Muscle of arm (tissue), 12 donors: Measurements from ENCODE around the gene HNRNPUL1. TPM values are rescaled to one million over a fixed set of nuclear protein-coding genes. Genes with fewer than 3 reads are reported as not detected.

Experiments used
- DNase-seq: peaks from one replicate; pipeline ENCODE4 v3.0.0-alpha.2; 2013
- polyA plus RNA-seq, 12 donors: library from polyadenylated mRNA; unstranded; fragments of 120-200 nt; gene quantifications; one replicate each; pipeline ENCODE4 v1.2.1, GENCODE V29; 2013; ENCODE audit not compliant: insufficient read length in 12 of 12

HNRNPUL1 gene
- polyA plus RNA-seq, 12 donors: 136 to 1,638 (median 158) TPM

DNA sequence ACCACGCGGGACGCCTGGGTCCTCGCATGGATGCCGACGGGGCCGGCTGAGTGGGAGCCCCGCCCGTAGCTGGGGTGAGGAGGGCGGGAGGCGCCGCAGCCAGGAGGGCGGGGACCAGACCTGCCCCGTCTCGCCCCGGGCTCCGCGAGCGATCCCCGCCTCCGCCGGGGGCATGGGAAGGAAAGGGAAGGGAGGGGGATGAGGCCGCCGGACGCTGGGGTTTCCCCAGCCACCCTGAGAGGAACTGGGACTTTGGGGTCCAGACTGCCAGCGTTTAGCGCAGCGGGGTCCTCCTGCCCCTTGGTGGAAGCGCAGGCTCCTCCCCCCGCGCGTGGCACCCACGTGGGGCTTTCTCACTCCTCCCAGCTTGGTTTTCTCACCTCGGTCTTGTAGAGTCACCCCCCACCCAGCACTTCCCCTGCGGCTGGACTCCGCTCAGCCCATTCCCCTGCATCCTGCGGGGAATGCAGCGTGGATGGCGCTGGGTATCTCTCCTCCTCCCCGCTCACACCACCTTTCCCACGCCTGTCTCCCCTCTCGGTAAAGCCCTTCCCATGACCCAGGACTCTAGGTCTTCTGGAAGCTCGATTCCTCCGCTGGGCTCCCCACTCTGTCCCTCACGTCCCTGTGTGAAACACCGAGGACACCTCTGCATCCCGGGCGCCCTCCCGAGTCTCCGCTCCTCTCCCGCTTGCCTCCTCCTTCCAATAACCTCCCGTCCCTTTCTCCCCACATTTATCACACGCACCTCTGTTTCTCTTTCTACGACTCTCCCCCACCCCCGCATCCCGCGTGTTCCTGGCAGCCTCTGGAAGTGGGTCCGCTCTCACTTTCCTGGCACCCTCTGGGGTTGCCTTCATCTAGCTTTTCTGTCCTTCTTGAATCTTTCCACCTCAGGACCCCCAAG lies 87.4 kb downstream of the HNRNPUL1 start:
- no peak for DNase-seq

DNA sequence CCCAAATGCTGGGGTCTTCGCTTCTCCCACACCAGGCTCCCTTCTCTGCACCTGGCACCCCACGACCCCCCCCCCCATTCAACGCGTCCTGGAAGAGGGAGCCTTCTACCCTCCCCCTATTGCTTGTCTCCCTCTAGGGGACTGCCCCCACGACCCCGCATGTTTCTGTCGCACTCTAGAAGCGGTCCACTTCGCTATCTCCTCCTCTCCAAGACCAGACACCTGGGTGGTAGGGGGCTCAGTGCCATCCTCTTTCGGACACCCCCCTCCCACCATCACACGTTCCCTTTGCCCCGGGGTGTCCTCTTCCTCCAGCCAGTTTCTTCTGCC lies 88.1 kb downstream of the HNRNPUL1 start:
- no peak for DNase-seq

- no peak for DNase-seq
Observed at GRCh38 chr19:41352609-41353465, 88.7 kb downstream of the HNRNPUL1 start.

GRCh38 chr19:41353466-41354342 lies 89.5 kb downstream of the HNRNPUL1 start, which contains the start of gene TGFB1:
Gene TGFB1, minus strand, starts transcription at chr19:41353922. Its CDS starts 878 bp downstream, at chr19:41353044.
- peak; percentile 76 for DNase-seq

GRCh38 chr19:41354343-41354953 lies 90.3 kb downstream of the HNRNPUL1 start:
- no peak for DNase-seq

- no peak for DNase-seq
Observed at GRCh38 chr19:41355035-41355434, 90.9 kb downstream of the HNRNPUL1 start.

DNA sequence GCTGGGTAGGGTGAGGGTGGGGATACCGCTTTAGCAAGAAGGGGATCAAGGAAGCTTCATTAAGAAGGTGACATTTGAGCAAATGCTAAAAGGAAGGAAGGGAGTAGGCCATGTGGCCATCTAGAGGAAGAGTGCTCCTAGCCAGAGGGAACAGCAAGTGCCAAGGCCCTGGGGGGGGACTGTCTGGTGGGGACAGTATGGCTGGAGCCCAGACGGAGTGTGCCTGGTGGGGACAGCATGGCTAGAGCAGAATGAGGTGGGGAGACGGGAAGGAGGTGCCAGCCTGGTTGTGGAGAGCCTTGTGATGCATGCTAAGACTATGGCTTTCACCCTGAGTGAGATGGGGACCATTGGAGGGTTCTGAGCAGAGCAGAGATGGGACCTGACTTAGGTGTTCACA lies 91.6 kb downstream of the HNRNPUL1 start:
- DNase-seq: no peak

GRCh38 chr19:41356984-41357739 lies 93.0 kb downstream of the HNRNPUL1 start:
- DNase-seq: no peak

Other genes starting within 250 kb of the HNRNPUL1 start
- not detected for gene CYP2A13, start 175.9 kb upstream of the HNRNPUL1 start, polyA plus RNA-seq
- under 1 TPM in 2 of 12 donors, not detected in 10; 0.22 to 0.32 TPM for gene CYP2F1, start 149.9 kb upstream of the HNRNPUL1 start, polyA plus RNA-seq
- 1 to 10 TPM in 3 of 12 donors, under 1 TPM in 7, not detected in 2; 0.20 to 6.2 (median 0.44) TPM for gene CYP2S1, start 71.2 kb upstream of the HNRNPUL1 start, polyA plus RNA-seq
- 100 to 1,000 TPM in 1 of 12 donors, 10 to 100 TPM in 11; 14.8 to 207 (median 28.6) TPM for gene AXL, start 45.1 kb upstream of the HNRNPUL1 start, polyA plus RNA-seq
- 10 to 100 TPM in 11 of 12 donors, not detected in 1; 29.3 to 58.0 (median 34.4) TPM for gene CCDC97, start 45.8 kb downstream of the HNRNPUL1 start, polyA plus RNA-seq
- gene TGFB1, start 89.5 kb downstream of the HNRNPUL1 start, polyA plus RNA-seq: 10 to 100 TPM in 11 of 12 donors, not detected in 1; 13.6 to 35.4 (median 18.1) TPM
- 1 to 10 TPM in 10 of 12 donors, not detected in 2; 1.5 to 3.2 (median 2.3) TPM for gene B9D2, start 99.8 kb downstream of the HNRNPUL1 start, polyA plus RNA-seq
- gene TMEM91, start 112.2 kb downstream of the HNRNPUL1 start, polyA plus RNA-seq: 10 to 100 TPM in 2 of 12 donors, 1 to 10 TPM in 8, not detected in 2; 3.5 to 14.2 (median 5.2) TPM
- gene EXOSC5, start 133.0 kb downstream of the HNRNPUL1 start, polyA plus RNA-seq: 10 to 100 TPM in 11 of 12 donors, not detected in 1; 11.0 to 35.4 (median 14.1) TPM
- 10 to 100 TPM in 11 of 12 donors, not detected in 1; 19.2 to 69.1 (median 25.6) TPM for gene BCKDHA, start 133.4 kb downstream of the HNRNPUL1 start, polyA plus RNA-seq
- gene B3GNT8, start 163.0 kb downstream of the HNRNPUL1 start, polyA plus RNA-seq: 1 to 10 TPM in 10 of 12 donors, under 1 TPM in 1, not detected in 1; 0.75 to 7.7 (median 2.1) TPM
- 10 to 100 TPM in 11 of 12 donors, not detected in 1; 34.6 to 76.0 (median 38.3) TPM for gene DMAC2, start 175.5 kb downstream of the HNRNPUL1 start, polyA plus RNA-seq
- under 1 TPM in 6 of 12 donors, not detected in 6; 0.19 to 0.46 (median 0.33) TPM for gene ERICH4, start 178.8 kb downstream of the HNRNPUL1 start, polyA plus RNA-seq